CD4-positive, alpha-beta T cell treated with Interleukin-2 at 100 ng/mL for 4 hours (primary cell): ENCODE data around the gene PPP1R3A.
"Not testable (repeated sequence)": the region's sequence is repeated elsewhere in the genome, so short reads cannot be mapped to it uniquely, and the experiment has no call there.

Experiments used
- DNase-seq: peaks from one replicate; pipeline ENCODE4 v3.0.0-alpha.2; 2020; ENCODE audit warnings: low spot score

PPP1R3A gene, protein sequence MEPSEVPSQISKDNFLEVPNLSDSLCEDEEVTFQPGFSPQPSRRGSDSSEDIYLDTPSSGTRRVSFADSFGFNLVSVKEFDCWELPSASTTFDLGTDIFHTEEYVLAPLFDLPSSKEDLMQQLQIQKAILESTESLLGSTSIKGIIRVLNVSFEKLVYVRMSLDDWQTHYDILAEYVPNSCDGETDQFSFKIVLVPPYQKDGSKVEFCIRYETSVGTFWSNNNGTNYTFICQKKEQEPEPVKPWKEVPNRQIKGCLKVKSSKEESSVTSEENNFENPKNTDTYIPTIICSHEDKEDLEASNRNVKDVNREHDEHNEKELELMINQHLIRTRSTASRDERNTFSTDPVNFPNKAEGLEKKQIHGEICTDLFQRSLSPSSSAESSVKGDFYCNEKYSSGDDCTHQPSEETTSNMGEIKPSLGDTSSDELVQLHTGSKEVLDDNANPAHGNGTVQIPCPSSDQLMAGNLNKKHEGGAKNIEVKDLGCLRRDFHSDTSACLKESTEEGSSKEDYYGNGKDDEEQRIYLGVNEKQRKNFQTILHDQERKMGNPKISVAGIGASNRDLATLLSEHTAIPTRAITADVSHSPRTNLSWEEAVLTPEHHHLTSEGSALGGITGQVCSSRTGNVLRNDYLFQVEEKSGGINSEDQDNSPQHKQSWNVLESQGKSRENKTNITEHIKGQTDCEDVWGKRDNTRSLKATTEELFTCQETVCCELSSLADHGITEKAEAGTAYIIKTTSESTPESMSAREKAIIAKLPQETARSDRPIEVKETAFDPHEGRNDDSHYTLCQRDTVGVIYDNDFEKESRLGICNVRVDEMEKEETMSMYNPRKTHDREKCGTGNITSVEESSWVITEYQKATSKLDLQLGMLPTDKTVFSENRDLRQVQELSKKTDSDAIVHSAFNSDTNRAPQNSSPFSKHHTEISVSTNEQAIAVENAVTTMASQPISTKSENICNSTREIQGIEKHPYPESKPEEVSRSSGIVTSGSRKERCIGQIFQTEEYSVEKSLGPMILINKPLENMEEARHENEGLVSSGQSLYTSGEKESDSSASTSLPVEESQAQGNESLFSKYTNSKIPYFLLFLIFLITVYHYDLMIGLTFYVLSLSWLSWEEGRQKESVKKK

DNA sequence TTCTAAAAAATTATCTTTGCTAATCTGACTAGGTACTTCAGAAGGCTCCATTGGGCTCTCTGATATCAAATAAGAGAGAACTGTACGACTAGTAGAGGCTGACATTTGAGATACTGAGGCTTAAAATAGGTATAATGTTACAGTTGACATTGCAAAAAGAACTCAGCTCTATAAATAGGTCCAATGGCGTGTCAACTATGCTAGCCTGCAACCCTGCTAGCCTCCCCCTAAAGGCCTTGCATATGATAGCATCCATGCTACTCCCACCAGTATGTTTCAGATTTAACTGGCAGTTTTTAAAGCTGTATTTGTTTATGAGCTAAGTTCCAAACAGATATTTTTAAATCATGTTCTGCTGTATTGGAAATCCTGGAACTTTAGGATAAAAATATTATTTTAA lies at the start of gene PPP1R3A:
PPP1R3A (minus strand) TSS at position 64 of the 400 bp plus-strand sequence; CDS start at position 51, 13 bp downstream.
- DNase-seq: no peak

DNA sequence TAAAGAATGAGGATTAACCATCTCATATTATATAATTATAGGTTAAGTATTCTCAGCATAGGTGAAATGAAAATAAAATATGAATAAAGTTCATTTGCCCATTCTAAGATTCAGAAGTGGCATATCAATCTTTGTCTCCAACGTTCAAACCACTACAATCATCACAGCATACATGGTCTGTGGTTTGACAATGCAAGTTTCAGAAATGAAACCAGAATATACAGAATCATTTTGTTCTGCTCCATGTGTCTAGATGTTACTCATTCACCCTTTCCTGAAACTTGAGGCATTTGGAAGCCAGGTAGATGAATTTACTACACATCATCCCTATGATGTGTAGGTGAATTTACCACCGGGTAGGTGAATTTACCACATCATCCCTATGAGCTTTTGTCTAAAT lies 44.5 kb upstream of the PPP1R3A start:
- no peak for DNase-seq

DNA sequence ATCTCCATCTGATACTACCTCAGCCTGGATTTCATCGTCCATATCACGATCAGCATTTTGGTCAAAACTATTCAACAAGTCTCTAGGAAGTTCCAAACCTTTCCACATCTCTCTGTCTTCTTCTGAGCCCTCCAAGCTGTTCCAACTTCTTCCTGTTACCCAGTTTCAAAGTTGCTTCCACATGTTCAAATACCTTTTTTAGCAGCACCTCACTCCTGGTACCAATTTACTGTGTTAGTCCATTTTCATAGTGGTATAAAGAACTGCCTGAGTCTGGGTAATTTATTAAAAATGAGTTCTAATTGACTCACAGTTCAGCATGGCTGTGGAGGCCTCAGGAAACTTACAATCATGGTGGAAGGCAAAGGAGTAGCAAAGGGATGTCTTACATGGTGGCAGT lies 41.1 kb upstream of the PPP1R3A start:
- DNase-seq: no peak

DNA sequence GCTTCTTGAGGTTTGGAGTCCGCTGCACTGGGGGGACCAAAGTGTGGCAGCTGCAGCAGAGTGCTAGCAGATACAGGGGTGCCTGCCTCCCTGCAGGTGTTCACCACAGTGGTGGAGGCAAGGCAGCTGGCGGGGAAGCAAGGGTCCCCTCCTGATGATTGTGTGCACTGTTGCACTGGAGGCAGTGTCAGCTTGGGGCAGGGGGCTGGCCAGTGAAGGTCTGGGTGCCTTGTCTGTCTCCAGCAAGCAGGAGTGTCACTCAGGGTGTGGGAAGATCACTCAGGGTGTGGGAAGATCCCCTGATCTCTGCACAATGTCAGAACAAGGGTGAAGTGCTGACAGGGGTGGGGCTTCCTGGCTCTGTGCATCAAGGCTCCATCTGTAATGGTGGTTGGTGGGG lies 36.3 kb upstream of the PPP1R3A start:
- DNase-seq: no peak

DNA sequence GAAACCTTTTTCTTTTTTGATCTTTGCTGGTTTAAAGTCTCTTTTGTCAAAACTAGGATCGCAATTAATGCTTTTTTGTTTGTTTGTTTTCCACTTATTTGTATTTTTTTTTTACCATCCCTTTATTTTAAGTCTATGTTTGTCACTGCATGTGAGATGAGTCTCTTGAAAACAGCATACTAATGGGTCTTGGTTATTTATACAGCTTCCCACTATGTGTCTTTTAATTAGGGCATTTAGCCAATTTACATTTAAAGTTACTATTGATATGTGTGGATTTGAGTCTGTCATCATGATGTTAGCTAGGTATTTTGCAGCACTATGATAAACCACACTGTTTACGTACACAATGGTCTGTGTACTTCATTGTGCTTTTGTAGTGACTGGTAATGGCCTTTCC lies 34.7 kb upstream of the PPP1R3A start:
- DNase-seq: no peak

DNA sequence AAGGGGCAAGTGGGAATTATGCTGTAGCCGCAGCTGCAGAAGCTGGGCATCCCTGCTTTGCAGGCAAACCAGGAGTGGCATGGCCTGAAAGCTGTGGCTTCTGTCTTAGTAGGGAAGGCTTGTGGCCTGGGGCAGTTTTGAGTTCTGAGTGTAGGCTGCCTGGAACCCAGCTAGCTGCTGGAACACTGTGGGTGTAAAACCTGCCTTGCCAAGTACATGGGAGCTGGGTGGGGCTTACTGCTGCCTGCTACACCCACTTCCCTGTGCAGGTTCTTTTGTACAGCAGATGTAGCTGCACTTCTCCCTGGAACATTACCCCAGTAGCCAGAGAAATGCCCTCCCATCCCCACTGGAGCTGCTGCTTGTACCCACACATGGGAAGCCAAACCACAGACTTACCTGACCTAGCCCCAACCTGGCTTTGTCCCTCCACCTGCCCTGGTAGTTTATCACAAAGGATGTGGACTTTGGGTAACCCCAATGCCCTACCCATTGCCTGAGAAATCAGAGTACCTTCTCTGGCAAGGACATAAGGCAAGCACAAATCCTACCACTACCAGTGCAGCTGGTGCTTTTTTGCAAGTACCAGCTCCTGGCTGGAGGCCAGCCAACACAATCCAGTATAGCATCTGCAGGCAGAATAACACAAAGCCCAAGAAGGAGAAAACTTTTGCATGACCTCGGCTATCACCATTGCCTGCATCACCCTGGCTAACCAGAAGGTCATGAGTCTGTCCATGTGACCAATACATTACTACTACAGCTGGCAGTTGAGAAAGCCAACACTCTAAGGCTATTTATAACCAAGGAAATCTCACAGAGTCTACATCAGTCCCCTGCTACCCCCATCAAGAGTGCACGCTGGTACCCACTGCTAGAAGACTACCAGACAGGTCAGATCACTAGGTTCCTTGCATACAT lies 26.5 kb upstream of the PPP1R3A start:
- no peak for DNase-seq

DNA sequence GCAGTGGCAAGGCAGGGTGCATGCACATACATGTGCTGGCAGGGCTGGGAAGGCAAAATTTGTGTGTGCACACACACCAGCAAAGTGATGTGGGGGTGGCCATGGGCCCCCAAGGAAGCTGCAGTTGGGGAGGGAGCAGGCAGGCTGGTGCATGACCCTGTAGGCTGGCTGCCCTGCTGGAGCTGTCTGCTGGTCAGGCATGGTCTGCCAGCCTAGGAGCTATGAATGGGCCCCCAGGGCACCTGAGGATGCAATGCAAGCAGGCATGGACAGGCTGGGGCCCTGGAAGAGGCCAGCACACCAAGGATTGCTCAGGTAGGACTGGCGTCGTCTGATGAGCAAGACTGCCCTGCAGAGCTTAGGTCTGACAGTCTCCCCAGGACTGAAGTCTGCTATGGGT lies 18.2 kb upstream of the PPP1R3A start:
- no peak for DNase-seq

DNA sequence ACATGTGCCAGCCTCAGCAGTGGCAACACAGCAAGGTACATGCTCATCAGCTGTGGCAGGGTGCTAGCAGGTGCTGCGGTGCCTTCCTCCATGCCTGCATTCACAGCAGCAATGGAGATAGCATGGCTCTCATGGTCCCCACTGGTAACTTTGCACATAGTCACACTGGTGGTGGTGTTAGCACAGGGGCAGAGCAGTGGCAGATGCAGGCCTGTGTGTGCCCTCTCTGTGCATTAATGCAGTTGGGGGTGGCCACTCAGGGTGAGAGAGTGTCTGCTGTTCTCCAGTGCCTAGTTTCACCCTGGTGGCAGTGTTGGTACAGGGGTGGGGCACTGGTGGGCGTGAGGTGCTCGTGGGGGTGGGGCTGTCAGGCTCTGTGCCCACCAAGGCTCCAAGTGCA lies 17.7 kb upstream of the PPP1R3A start:
- no peak for DNase-seq

DNA sequence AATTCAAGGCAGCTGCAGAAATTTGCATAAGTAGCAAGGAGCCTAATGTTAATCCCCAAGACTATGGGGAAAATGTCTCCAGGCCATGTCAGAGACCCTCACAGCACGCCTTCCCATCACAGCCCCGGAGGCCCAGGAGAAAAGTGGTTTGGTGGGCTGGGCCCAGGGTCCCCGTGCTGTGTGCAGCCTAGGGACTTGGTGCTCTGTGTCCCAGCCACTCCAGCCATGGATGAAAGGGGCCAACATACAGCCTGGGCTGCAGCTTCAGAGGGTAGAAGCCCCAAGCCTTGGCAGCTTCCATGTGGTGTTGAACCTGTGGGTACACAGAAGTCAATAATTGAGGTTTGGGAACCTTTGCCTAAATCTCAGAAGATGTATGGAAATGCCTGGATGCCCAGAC lies 10.6 kb upstream of the PPP1R3A start:
- DNase-seq: not testable (repeated sequence)

DNA sequence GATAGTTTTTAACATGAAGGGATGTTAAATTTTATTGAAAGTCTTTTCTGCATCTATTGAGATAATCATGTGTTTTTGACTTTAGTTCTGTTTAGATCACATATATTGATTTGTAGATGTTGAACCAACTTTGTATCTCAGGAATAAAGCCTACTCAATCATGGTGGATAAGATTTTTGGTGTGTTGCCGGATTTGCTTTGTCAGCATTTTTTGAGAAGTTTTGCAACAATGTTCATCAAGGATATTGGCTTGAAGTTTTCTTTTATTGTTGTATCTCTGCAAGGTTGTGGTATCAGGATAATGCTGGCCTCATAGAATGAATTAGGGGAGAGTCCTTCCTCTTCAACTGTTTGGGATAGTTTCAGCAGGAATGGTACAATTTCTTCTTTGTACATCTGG lies 9.3 kb upstream of the PPP1R3A start:
- no peak for DNase-seq

DNA sequence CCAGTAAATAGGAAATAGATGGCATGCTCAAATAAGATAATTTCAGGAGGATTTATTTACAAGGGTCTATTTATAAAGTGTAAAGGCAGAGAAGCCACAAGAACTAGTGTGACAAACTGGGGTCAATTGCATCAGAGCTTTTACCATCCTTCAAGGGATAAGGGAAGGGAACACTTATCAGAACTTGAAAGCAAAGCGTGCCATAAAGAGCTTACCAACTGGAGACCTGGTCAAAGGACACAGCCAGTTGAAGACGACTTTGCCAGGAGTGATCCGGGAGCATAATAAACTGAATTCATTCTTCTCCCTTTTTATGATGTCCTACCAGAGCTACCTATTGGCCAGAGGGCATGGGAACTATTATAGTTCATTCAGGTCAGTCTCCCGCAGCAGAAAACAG lies 3.2 kb upstream of the PPP1R3A start:
- no peak for DNase-seq

DNA sequence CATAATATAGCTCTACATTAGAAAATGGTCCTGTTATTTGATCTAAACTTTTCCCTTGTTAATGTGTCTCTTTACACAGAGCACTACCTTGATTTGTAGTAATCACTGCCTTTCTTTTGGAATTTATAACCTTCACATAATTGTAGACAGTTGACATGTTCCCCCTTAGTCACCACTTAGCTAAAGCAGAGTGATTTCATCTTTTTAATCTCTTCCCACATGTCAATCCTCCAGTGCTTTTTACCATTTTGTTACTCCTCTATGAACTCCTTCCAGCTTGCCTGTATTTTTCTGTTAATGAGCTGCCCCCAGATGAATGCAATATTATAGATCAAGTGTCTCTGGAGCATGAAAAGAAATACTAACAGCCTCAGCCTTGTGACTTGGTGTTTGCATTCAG lies 2.6 kb upstream of the PPP1R3A start:
- DNase-seq: no peak

DNA sequence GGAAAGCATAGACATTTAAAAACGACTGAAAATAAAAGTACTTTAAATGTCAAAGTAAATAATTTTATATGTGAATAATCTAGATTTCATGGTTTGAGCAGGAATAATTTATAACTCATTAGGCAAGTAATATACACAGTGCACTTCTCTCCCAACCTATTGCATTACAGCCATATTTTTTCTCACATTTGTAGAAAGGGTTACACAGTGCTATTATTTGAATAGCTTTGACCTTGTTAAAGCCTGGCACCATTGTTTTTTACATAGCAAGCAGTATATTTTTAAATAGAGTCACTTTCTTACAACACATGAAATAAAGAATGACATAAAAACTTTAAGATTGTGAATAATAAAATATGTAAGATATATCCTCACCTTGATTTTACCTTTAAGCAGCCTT lies 969 bp downstream of the PPP1R3A start:
- DNase-seq: no peak

DNA sequence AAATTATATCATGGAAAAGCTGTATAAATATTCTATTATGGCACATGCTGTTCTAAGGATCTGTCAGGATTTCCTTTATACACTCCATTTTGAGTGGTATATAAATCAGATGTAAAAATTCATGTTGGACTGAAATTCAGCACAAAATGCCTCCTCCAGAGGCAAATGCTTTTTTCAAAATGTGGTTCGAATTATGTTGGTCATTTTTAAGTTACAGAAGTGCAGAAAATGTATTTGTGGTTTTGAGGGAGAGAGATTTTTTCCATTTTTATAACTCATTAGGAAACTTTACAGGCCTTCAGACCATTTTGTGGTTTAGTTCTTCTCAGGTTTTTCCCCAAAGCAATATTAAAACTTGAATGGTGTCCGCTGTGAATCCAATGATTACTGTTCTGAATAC lies 2.9 kb downstream of the PPP1R3A start:
- DNase-seq: no peak

DNA sequence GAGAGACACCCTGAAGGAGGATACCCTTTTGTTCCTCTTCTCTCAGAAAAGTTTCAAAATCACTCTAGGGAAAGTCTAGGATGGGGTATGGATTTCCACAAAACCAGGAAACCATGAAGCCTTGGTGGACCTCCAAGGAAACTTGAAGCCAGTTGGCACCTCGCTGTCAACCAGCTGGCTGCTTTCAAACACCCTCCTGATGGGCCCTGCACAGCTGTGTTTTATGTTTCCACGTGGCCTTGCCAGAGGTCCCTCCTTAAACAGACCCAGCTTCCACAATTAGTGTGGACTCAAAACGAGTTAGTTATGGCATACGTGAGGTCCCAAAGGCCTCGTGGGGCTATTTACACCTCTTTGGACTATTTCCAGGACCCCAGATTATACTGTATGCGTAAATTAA lies 5.9 kb downstream of the PPP1R3A start:
- no peak for DNase-seq

DNA sequence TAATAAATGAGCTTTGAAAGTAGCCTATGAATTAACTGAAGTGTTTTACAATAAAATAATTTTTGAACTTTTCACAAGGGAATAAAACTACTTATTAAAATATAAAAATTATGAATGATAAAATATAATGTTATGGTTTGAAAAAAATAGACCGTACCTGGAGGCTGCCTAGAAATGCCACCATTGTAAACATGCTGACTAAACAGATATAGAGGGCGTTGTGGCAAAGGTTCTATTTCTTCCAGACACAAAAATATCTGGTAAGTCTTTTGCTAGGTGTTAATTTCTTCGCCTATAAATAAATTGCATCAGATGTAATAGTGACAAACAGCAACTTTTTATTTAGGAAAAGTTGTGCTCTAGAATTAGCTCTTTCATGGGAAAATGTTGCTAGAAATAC lies 11.2 kb downstream of the PPP1R3A start:
- DNase-seq: no peak

DNA sequence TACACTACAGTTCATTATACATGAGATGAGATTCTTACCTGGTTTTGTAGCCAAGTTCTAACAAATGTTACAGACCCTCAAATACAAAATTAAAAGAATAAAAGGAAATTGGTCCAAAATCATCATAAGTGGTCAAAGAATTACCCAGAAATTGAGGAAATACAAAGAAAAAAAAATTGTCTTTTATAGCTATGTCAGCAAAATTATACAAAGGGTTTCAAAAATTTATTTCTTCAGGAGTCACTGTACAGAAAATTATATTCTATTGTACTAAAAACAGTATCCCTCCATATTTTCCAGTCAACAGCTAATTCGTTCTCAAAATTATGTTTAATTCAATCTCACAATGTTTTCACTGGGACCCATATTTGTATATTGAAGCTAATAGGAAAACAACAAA lies 14.3 kb downstream of the PPP1R3A start:
- no peak for DNase-seq

DNA sequence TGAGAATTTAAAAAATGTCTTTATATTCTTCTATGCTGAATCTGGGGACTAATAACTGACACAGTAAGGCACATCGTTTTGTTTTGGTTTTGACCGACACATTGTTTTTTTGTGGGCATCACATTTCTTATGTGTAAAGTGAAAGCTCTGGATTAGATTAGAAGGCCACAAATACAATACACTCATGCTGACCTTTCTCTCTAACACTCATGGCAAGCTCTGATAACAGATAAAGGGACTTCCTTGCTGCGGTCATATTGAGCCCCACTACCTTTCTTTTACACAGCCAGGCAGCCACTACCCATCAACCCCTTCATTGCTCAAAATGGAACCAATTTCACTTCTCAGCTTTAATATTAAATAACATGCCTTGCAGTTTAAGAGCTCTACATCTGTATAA lies 26.0 kb downstream of the PPP1R3A start:
- DNase-seq: no peak

DNA sequence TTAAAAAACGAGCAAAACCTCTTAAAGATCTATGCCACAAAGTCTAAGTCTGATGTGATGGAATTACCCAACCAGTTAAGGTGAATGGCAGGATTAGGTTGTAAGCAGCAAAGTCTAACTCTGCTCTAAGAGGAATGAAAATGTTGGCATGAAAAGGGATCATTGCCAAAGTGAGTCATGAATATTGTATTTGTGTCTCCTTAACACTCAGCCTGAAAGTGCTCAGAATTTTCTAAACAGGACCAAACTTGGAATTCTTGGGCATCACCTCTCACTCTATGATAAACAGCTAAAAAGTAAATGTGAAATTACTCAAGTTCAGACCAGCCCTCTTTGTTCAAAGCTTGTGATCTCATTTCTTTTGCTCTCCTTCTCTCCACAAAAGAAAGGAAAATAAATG lies 27.0 kb downstream of the PPP1R3A start:
- DNase-seq: no peak

DNA sequence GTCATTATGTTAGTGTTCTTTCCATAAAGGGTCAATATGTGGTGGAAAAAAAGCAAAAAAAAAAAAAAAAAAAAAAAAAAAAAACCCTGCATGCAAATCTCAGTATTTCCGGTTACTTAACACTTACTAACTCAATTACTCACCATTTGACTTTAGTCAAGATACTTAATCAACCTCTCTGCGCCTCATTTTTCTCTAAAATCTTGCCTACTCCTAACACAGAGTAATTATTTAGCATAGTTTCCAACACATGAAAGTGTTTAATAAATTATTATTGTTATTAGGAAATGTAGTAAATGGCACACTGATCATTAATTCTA lies 27.8 kb downstream of the PPP1R3A start:
- DNase-seq: no peak

DNA sequence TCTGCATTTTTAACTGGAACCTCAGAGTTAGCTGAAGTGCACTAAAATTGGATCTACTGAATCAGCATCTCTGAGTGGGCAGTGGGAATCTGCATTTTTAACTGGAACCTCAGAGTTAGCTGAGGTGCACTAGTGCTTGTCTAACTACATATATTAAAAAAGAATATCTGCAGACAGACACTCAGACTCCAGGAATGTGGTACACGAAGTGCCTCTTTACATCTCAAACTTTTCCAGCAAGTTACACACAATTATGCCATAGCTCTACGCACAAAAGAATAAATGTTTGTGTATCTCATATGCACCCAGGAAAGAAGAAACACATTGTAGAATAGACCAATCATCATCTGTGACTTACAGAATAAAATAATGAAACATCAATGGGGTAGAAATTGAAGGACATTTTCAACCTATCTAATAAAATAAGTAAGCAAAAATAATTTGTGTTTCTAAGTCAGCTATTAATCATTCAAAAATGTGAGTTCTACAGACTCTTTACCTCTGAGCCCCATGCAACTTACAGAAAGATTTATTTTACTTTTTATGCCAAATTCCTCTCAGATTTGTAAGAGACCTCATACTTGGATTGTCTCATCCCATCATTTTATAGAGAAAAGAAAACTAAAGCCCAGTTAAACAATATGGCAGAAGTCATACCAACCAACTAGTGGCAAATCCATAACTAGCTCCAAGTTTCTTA lies 28.3 kb downstream of the PPP1R3A start:
- no peak for DNase-seq
